Keratinocyte (primary cell): ENCODE measurements around the gene OR7C1. TPM values are rescaled to one million over a fixed set of nuclear protein-coding genes. Genes with fewer than 3 reads are reported as not detected.

ENCODE experiments used
- DNase-seq: peaks from one replicate; pipeline ENCODE4 v3.0.0-alpha.2; 2011; ENCODE audit warnings: low read depth, missing footprints, low spot score
- FAIRE-seq: peaks from 2 replicates; lab custom pipeline; 2011; peaks lifted over from hg19 to GRCh38; lab: Jason Lieb, UNC
- H2AFZ ChIP-seq: 2 replicates; pipeline ENCODE4 v1.6.0; 2012; ENCODE audit warnings: low read length, control low read depth, inconsistent platforms; ENCODE audit not compliant: control insufficient read depth
- H3K27ac ChIP-seq: 2 replicates; pipeline ENCODE4 v1.5.1; 2011; ENCODE audit warnings: low read length; ENCODE audit not compliant: control insufficient read depth, insufficient read depth
- H3K27me3 ChIP-seq: 3 replicates; pipeline ENCODE4 v1.6.0; 2011; ENCODE audit warnings: low read length; ENCODE audit not compliant: control insufficient read depth, insufficient read depth; ENCODE audit errors: extremely low read depth
- H3K36me3 ChIP-seq, 2 experiments: 2 replicates in 1 of 2; 3 replicates in 1 of 2; pipeline ENCODE4 v1.5.1; 2011; ENCODE audit warnings: low read length in 2 of 2, mild to moderate bottlenecking in 1 of 2; ENCODE audit not compliant: control insufficient read depth in 2 of 2, insufficient read depth in 2 of 2; ENCODE audit errors: extremely low read depth in 1 of 2
- H3K4me1 ChIP-seq: 3 replicates; pipeline ENCODE4 v1.5.1; 2011; ENCODE audit warnings: low read length; ENCODE audit not compliant: control insufficient read depth, insufficient read depth; ENCODE audit errors: extremely low read depth
- H3K4me2 ChIP-seq: 3 replicates; pipeline ENCODE4 v1.6.0; 2011; ENCODE audit warnings: low read depth, low read length; ENCODE audit not compliant: control insufficient read depth, insufficient read depth; ENCODE audit errors: extremely low read depth
- H3K4me3 ChIP-seq, 3 experiments: fragments of 200-600 bp in 1 of 3; sonication (generic) in 1 of 3; 2 replicates in 2 of 3; 3 replicates in 1 of 3; pipeline ENCODE4 v1.5.1; 2011 to 2016; ENCODE audit warnings: low read length in 3 of 3, mild to moderate bottlenecking in 3 of 3, control low read depth in 2 of 3, inconsistent platforms in 1 of 3, low read depth in 1 of 3, mixed read lengths in 1 of 3, mixed run types in 1 of 3, moderate library complexity in 1 of 3; ENCODE audit not compliant: control insufficient read depth in 2 of 3, insufficient read depth in 2 of 3; ENCODE audit errors: extremely low read depth in 1 of 3
- H3K79me2 ChIP-seq: 2 replicates; pipeline ENCODE4 v1.6.0; 2012; ENCODE audit warnings: low read length; ENCODE audit not compliant: control insufficient read depth, insufficient read depth
- H3K9ac ChIP-seq: 3 replicates; pipeline ENCODE4 v1.6.0; 2011; ENCODE audit warnings: low read length; ENCODE audit not compliant: control insufficient read depth, insufficient read depth; ENCODE audit errors: extremely low read depth
- H3K9me1 ChIP-seq: 3 replicates; pipeline ENCODE4 v1.6.0; 2011; ENCODE audit warnings: low read length; ENCODE audit not compliant: control insufficient read depth, insufficient read depth; ENCODE audit errors: extremely low read depth
- H3K9me3 ChIP-seq: 2 replicates; pipeline ENCODE4 v1.5.1; 2012; ENCODE audit warnings: low read depth, low read length; ENCODE audit not compliant: control insufficient read depth
- H4K20me1 ChIP-seq: 3 replicates; pipeline ENCODE4 v1.6.0; 2011; ENCODE audit warnings: low read length; ENCODE audit not compliant: control insufficient read depth, insufficient read depth; ENCODE audit errors: extremely low read depth
- CTCF ChIP-seq, 3 experiments: IDR thresholded peaks in 1 of 3; conservative IDR thresholded peaks in 1 of 3; optimal IDR thresholded peaks in 1 of 3; 2 replicates in 2 of 3; 3 replicates in 1 of 3; pipeline versions ENCODE3 to v1.5.1; 2011; ENCODE audit warnings: low read length in 3 of 3, mild to moderate bottlenecking in 3 of 3, moderate library complexity in 2 of 3, control low read depth in 1 of 3, inconsistent platforms in 1 of 3; ENCODE audit not compliant: insufficient read depth in 2 of 3; ENCODE audit errors: extremely low read depth in 1 of 3
- EZH2 ChIP-seq: IDR thresholded peaks from one replicate; pipeline ENCODE4 v1.6.1; 2012; ENCODE audit warnings: inconsistent platforms, mild to moderate bottlenecking, low read length, moderate library complexity
- dilution Hi-C: fragments of 300-500 bp; cut with MboI; formaldehyde crosslinking; loops from one replicate; pipeline ENCODE4 v1.7.0; 2020; ENCODE audit warnings: low sequenced_read_pairs; ENCODE audit not compliant: extremely low pct_ligation_motif_present
- polyA plus RNA-seq, 5 experiments: library from polyadenylated mRNA; depleted of rRNA in 3 of 5; stranded (reverse) in 3 of 5; stranded (forward) in 1 of 5; unstranded in 1 of 5; fragments of >200 nt; gene quantifications; 1 replicate in 1 of 5; 2 replicates in 3 of 5; 3 replicates in 1 of 5; pipeline versions ENCODE4 v1.2.1 to v1.2.3, GENCODE V29; 2011 to 2012; ENCODE audit warnings: missing spikeins in 2 of 5, low read depth in 1 of 5, low replicate concordance in 1 of 5

Gene OR7C1
- polyA plus RNA-seq, 1 donor (not counting 4 experiments of a cell fraction or from before 2014, with no cell fraction given): 0.09 TPM

- Histone ChIP-seq H3K36me3 (no peaks in the 10 kb centered on the region), H2AFZ (no peak overlapping the region), H3K79me2 (no peaks in the 10 kb centered on the region), H3K9ac (no peak overlapping the region), H3K9me1 (no peaks in the 10 kb centered on the region), H3K27me3 (no peaks in the 10 kb centered on the region), H3K9me3 (no peaks in the 10 kb centered on the region), H3K27ac (no peak overlapping the region), H3K4me1 (no peaks in the 10 kb centered on the region), H3K4me3 (no peak overlapping the region), H3K4me2 (no peak overlapping the region), H4K20me1 (no peaks in the 10 kb centered on the region)
- FAIRE-seq (peak; percentile 69), DNase-seq (no peak)
- TF ChIP-seq EZH2 (no peak), CTCF (optimal IDR thresholded peaks at IDR 0.05 in 1 of 3, IDR thresholded peaks at IDR 0.05 in 1 of 3, conservative IDR thresholded peaks at IDR 0.05 in 1 of 3; ENCODE audit: extremely low read depth in 1 of 3, insufficient read depth in 2 of 3, low read length in 3 of 3) (no peak)
- dilution Hi-C loops: no loop called here
These were observed 33.5 kb upstream of the OR7C1 start for GRCh38 chr19:14868497-14868896.

GRCh38 chr19:14848822-14849221 lies 13.8 kb upstream of the OR7C1 start, which contains the start of gene OR7A10:
OR7A10 (minus strand) TSS chr19:14848922; CDS start chr19:14841877, 7,045 bp downstream.
- Histone ChIP-seq H3K4me1 (no peaks in the 10 kb centered on the region), H3K27me3 (no peaks in the 10 kb centered on the region), H3K9me1 (no peaks in the 10 kb centered on the region), H3K4me2 (no peak within 1 kb of the TSS), H3K4me3 (no peak within 1 kb of the TSS), H3K79me2 (no peaks in the 10 kb centered on the region), H3K9ac (no peak within 1 kb of the TSS), H2AFZ (no peak within 1 kb of the TSS), H3K9me3 (no peaks in the 10 kb centered on the region), H4K20me1 (no peaks in the 10 kb centered on the region), H3K27ac (no peak within 1 kb of the TSS), H3K36me3 (no peaks in the 10 kb centered on the region)
- TF ChIP-seq CTCF (optimal IDR thresholded peaks at IDR 0.05 in 1 of 3, IDR thresholded peaks at IDR 0.05 in 1 of 3, conservative IDR thresholded peaks at IDR 0.05 in 1 of 3; ENCODE audit: extremely low read depth in 1 of 3, insufficient read depth in 2 of 3, low read length in 3 of 3) (no peak), EZH2 (no peak)
- DNase-seq (no peak), FAIRE-seq (no peak)
- dilution Hi-C loops: no loop called here
